ENCODE measurements around the gene NLRP6.

NLRP6 gene

DNA sequence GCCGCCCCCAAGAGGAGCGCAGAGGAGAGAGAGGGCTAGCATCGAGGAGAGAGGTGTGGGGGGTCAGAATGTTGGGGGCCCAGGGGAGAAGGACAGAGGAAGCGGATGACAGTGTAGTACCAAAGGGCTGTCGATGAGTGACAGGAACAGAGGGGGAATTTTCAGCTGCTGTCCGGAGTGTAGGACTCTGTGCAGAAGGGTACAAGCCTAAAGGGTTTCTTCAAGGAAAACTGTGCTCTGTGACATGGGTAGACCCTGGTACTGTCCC, 5.3 kb upstream of the NLRP6 start:
- TF ChIP-seq, protein P1, sequence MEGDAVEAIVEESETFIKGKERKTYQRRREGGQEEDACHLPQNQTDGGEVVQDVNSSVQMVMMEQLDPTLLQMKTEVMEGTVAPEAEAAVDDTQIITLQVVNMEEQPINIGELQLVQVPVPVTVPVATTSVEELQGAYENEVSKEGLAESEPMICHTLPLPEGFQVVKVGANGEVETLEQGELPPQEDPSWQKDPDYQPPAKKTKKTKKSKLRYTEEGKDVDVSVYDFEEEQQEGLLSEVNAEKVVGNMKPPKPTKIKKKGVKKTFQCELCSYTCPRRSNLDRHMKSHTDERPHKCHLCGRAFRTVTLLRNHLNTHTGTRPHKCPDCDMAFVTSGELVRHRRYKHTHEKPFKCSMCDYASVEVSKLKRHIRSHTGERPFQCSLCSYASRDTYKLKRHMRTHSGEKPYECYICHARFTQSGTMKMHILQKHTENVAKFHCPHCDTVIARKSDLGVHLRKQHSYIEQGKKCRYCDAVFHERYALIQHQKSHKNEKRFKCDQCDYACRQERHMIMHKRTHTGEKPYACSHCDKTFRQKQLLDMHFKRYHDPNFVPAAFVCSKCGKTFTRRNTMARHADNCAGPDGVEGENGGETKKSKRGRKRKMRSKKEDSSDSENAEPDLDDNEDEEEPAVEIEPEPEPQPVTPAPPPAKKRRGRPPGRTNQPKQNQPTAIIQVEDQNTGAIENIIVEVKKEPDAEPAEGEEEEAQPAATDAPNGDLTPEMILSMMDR (IDR thresholded peaks at IDR 0.05; ENCODE audit: extremely low read depth, insufficient read depth, missing control alignments), result no peak
- DNase-seq (ENCODE audit: low spot score), result no peak
- in situ Hi-C loops (cut with MboI; ENCODE audit: low pct_unique_long_range_greater_than_20kb, low sequenced_read_pairs, unreplicated experiment), result no loop called here

DNA sequence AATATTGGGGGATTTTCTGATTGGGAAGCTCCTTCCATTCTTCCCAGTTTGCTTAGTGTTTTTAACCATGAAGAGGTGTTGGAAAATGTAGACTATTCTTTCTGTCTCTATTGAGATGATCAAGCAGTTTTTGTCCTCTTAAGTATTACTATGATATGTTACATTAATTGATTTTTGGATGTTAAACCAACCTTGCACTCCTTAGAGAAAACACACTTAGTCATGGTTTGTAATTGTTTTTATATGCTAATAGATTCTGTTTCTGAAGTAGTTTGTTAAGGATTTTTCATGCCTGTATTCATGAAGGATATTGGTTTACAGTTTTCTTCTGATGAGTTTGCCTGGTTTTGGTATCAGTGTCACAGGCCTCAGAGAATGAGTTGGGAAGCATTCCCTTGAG, 2.0 kb upstream of the NLRP6 start:
- in situ Hi-C loops (cut with MboI; ENCODE audit: low pct_unique_long_range_greater_than_20kb, low sequenced_read_pairs, unreplicated experiment), result no loop called here
- no peak for DNase-seq (ENCODE audit: low spot score)
- TF ChIP-seq, protein P1 (IDR thresholded peaks at IDR 0.05; ENCODE audit: extremely low read depth, insufficient read depth, missing control alignments), result no peak

DNA sequence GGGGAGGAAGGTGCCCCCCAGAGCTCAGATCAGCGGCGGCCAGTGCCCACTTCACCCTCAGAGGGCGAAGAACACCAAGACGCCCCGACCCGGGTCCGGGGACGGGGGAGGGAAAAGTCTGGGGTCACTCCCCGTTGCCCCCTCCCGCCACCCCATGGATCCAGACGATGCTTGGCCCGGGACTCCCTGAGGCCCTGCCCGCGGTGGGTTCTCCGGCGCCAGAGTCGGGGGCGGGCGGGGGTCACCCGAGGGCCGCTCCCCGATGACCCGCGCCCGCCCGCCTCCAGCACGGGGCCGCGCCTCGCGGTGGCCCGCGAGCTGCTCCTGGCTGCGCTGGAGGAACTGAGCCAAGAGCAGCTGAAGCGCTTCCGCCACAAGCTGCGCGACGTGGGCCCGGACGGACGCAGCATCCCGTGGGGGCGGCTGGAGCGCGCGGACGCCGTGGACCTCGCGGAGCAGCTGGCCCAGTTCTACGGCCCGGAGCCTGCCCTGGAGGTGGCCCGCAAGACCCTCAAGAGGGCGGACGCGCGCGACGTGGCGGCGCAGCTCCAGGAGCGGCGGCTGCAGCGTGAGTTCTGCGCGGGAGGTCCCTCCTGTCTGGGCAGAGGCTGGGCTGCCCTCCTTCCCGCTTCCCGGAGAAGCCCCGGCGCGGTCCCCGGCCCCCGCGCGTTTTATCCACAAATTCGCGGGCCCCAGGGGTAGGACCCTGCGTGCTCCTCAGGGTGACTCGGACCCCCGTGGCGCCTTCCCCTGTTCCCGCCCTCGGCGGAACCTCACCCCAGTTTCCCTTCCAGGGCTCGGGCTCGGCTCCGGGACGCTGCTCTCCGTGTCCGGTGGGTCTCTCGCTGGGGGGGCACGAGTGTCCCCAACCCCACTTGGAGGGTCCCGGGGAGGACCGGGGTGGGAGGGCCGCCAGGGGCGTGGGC, 1.1 kb downstream of the NLRP6 start:
- TF ChIP-seq, protein P1 (IDR thresholded peaks at IDR 0.05; ENCODE audit: extremely low read depth, insufficient read depth, missing control alignments), result no peak
- in situ Hi-C loops (cut with MboI; ENCODE audit: low pct_unique_long_range_greater_than_20kb, low sequenced_read_pairs, unreplicated experiment), result no loop called here
- no peak for DNase-seq (ENCODE audit: low spot score)

DNA sequence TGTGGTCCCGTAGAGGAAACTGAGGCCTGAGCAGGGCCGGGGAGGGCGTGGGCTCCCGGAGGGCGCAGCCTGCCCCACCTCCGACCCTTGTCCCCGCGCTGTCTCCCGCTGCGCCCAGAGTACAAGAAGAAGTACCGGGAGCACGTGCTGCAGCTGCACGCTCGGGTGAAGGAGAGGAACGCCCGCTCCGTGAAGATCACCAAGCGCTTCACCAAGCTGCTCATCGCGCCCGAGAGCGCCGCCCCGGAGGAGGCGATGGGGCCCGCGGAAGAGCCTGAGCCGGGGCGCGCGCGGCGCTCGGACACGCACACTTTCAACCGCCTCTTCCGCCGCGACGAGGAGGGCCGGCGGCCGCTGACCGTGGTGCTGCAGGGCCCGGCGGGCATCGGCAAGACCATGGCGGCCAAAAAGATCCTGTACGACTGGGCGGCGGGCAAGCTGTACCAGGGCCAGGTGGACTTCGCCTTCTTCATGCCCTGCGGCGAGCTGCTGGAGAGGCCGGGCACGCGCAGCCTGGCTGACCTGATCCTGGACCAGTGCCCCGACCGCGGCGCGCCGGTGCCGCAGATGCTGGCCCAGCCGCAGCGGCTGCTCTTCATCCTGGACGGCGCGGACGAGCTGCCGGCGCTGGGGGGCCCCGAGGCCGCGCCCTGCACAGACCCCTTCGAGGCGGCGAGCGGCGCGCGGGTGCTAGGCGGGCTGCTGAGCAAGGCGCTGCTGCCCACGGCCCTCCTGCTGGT, 1.9 kb downstream of the NLRP6 start:
- TF ChIP-seq, protein P1 (IDR thresholded peaks at IDR 0.05; ENCODE audit: extremely low read depth, insufficient read depth, missing control alignments), result peak; percentile 10
- in situ Hi-C loops (cut with MboI; ENCODE audit: low pct_unique_long_range_greater_than_20kb, low sequenced_read_pairs, unreplicated experiment), result no loop called here
- peak; percentile 66 for DNase-seq (ENCODE audit: low spot score)

DNA sequence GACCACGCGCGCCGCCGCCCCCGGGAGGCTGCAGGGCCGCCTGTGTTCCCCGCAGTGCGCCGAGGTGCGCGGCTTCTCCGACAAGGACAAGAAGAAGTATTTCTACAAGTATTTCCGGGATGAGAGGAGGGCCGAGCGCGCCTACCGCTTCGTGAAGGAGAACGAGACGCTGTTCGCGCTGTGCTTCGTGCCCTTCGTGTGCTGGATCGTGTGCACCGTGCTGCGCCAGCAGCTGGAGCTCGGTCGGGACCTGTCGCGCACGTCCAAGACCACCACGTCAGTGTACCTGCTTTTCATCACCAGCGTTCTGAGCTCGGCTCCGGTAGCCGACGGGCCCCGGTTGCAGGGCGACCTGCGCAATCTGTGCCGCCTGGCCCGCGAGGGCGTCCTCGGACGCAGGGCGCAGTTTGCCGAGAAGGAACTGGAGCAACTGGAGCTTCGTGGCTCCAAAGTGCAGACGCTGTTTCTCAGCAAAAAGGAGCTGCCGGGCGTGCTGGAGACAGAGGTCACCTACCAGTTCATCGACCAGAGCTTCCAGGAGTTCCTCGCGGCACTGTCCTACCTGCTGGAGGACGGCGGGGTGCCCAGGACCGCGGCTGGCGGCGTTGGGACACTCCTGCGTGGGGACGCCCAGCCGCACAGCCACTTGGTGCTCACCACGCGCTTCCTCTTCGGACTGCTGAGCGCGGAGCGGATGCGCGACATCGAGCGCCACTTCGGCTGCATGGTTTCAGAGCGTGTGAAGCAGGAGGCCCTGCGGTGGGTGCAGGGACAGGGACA, 2.7 kb downstream of the NLRP6 start:
- TF ChIP-seq, protein P1 (IDR thresholded peaks at IDR 0.05; ENCODE audit: extremely low read depth, insufficient read depth, missing control alignments), result no peak
- DNase-seq (ENCODE audit: low spot score), result peak; percentile 55

DNA sequence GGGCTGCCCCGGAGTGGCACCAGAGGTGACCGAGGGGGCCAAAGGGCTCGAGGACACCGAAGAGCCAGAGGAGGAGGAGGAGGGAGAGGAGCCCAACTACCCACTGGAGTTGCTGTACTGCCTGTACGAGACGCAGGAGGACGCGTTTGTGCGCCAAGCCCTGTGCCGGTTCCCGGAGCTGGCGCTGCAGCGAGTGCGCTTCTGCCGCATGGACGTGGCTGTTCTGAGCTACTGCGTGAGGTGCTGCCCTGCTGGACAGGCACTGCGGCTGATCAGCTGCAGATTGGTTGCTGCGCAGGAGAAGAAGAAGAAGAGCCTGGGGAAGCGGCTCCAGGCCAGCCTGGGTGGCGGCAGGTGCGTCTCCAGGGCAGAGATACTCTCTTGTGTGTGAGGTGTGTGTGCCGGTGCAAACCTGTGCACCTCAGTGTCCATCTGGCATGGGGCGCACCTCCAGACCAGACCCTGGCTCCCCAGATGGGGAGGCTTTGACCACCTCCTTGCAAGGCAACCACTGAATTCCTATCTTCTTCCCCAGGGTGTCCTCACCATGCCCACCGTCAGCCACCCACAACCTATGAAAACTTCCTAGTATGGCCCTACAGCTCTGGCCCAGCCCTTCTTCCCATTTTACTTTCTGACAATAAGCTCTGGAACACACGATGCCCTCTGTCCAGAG, 3.4 kb downstream of the NLRP6 start:
- DNase-seq (ENCODE audit: low spot score), result no peak
- in situ Hi-C loops (cut with MboI; ENCODE audit: low pct_unique_long_range_greater_than_20kb, low sequenced_read_pairs, unreplicated experiment), result no loop called here
- TF ChIP-seq, protein P1 (IDR thresholded peaks at IDR 0.05; ENCODE audit: extremely low read depth, insufficient read depth, missing control alignments), result no peak

More for the DNA sequence above, 2.7 kb downstream of the NLRP6 start:
- in situ Hi-C loops (cut with MboI; ENCODE audit: low pct_unique_long_range_greater_than_20kb, low sequenced_read_pairs, unreplicated experiment), result no loop called here
